Measurements from ENCODE around the gene NR4A2. TPM values are rescaled to one million over a fixed set of nuclear protein-coding genes. Genes with fewer than 3 reads are reported as not detected.

NR4A2 gene
- total RNA-seq, 1 experiment from 2014 or later: 12.0 TPM

- H3F3A ChIP-seq (ENCODE audit: low read length, unreplicated experiment): no peaks in the 10 kb centered on the region
- peak overlapping the region; percentile 76 for H2AFZ ChIP-seq (ENCODE audit: low read length)
- no peaks in the 10 kb centered on the region for H4K20me1 ChIP-seq (ENCODE audit: low read length)
- H3K4me3 ChIP-seq (ENCODE audit: low read length): peak overlapping the region; percentile 95
- no peak for TF ChIP-seq EZH2 (IDR thresholded peaks at IDR 0.05; ENCODE audit: low read length, unreplicated experiment)
- TF ChIP-seq CTCF (conservative IDR thresholded peaks at IDR 0.05; ENCODE audit: low read depth, low read length): no peak
- peak; percentile 85; the same call in 1 of the 2 replicates for TF ChIP-seq EZH2phosphoT487 (IDR thresholded peaks at IDR 0.05; ENCODE audit: borderline replicate concordance, low read length)
- no peaks in the 10 kb centered on the region for H3K27me3 ChIP-seq (ENCODE audit: low read length)
- peak overlapping the region; percentile 99 for H3K9ac ChIP-seq (ENCODE audit: low read length)
- intact Hi-C loops (cut with micrococcal nuclease): loop anchor here (1.0 to 5.0 kb wide), 6 partner anchors 58 to 840 kb away; no protein-coding TSS in a partner anchor
- H3K9me2 ChIP-seq (replicated peaks; ENCODE audit: low read length): no peaks in the 10 kb centered on the region
- H3K36me3 ChIP-seq (ENCODE audit: low read depth, low read length): no peaks in the 10 kb centered on the region
- ChIA-PET POLR2A (ENCODE audit: unreplicated experiment) (interaction anchor here (0.5 to 1.0 kb wide), 15 partner anchors 8 to 1091 kb away, joined by 3 to 26 read pairs (median 4); no protein-coding TSS in a partner anchor), CTCF (no interaction called here)
- peak overlapping the region; percentile 98 for H3K27ac ChIP-seq (ENCODE audit: low read length)
- H3K79me2 ChIP-seq (ENCODE audit: low read length): no peaks in the 10 kb centered on the region
- no peaks in the 10 kb centered on the region for H3K9me3 ChIP-seq (ENCODE audit: low read length)
- H3K4me1 ChIP-seq (ENCODE audit: insufficient read depth, low read length): peaks cover 48% of the 10 kb centered on the region
- ATAC-seq (peak; percentile 64), DNase-seq (peak; percentile 94)
- no TSS peak for BruUV-seq (replicated peaks)
- peak overlapping the region; percentile 96 for H3K4me2 ChIP-seq (ENCODE audit: low read length)
Observed at GRCh38 chr2:156342254-156343095, 10.0 kb upstream of the NR4A2 start.

GRCh38 chr2:156341452-156342253, 9.1 kb upstream of the NR4A2 start:
- no peak for TF ChIP-seq EZH2 (IDR thresholded peaks at IDR 0.05; ENCODE audit: low read length, unreplicated experiment)
- TF ChIP-seq EZH2phosphoT487 (IDR thresholded peaks at IDR 0.05; ENCODE audit: borderline replicate concordance, low read length): no peak
- no peak for TF ChIP-seq CTCF (conservative IDR thresholded peaks at IDR 0.05; ENCODE audit: low read depth, low read length)
- no peaks in the 10 kb centered on the region for H3K27me3 ChIP-seq (ENCODE audit: low read length)
- peak overlapping the region; percentile 99 for H3K9ac ChIP-seq (ENCODE audit: low read length)
- no peaks in the 10 kb centered on the region for H4K20me1 ChIP-seq (ENCODE audit: low read length)
- peak overlapping the region; percentile 98 for H3K27ac ChIP-seq (ENCODE audit: low read length)
- H3K4me3 ChIP-seq (ENCODE audit: low read length): peak overlapping the region; percentile 95
- CTCF ChIA-PET: interaction anchor here (0.8 kb wide), 1 partner anchor 247 kb away, joined by 3 read pairs; no protein-coding TSS in a partner anchor
- no peaks in the 10 kb centered on the region for H3K9me2 ChIP-seq (replicated peaks; ENCODE audit: low read length)
- DNase-seq: peak; percentile 90
- no peaks in the 10 kb centered on the region for H3K9me3 ChIP-seq (ENCODE audit: low read length)
- intact Hi-C loops (cut with micrococcal nuclease): loop anchor here (1.0 to 5.0 kb wide), 7 partner anchors 9 to 841 kb away; partner anchors contain the start of gene NR4A2
- H3K4me2 ChIP-seq (ENCODE audit: low read length): peak overlapping the region; percentile 96
- peak overlapping the region; percentile 76 for H2AFZ ChIP-seq (ENCODE audit: low read length)
- POLR2A ChIA-PET (ENCODE audit: unreplicated experiment): interaction anchor here (0.5 to 1.0 kb wide), 12 partner anchors 7 to 1092 kb away, joined by 3 to 24 read pairs (median 4); no protein-coding TSS in a partner anchor
- no peaks in the 10 kb centered on the region for H3K79me2 ChIP-seq (ENCODE audit: low read length)
- peak; percentile 76 for ATAC-seq
- H3K36me3 ChIP-seq (ENCODE audit: low read depth, low read length): no peaks in the 10 kb centered on the region
- H3F3A ChIP-seq (ENCODE audit: low read length, unreplicated experiment): no peaks in the 10 kb centered on the region
- BruUV-seq (replicated peaks): no TSS peak
- peaks cover 43% of the 10 kb centered on the region for H3K4me1 ChIP-seq (ENCODE audit: insufficient read depth, low read length)

Measured in PC-3 (cell line).